ENCODE measurements around the gene INHBE.

DNA sequence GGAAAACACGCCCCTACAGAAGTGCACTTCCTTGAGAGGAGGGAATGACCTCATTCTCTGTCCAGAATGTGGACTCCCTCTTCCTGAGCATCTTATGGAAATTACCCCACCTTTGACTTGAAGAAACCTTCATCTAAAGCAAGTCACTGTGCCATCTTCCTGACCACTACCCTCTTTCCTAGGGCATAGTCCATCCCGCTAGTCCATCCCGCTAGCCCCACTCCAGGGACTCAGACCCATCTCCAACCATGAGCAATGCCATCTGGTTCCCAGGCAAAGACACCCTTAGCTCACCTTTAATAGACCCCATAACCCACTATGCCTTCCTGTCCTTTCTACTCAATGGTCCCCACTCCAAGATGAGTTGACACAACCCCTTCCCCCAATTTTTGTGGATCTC, 5.0 kb upstream of the INHBE start:
- TF ChIP-seq CTCF (conservative IDR thresholded peaks at IDR 0.05; ENCODE audit: low read depth in 2 of 2), result no peak
- TF ChIP-seq EZH2 (IDR thresholded peaks at IDR 0.05; ENCODE audit: low read depth, unreplicated experiment), result no peak
- no peak for TF ChIP-seq POLR2AphosphoS5 (IDR thresholded peaks at IDR 0.05; ENCODE audit: low read depth)
- TF ChIP-seq ZNF331 (CRISPR knock-in tag; IDR thresholded peaks at IDR 0.05; ENCODE audit: low read depth), result no peak
- TF ChIP-seq, protein P1, sequence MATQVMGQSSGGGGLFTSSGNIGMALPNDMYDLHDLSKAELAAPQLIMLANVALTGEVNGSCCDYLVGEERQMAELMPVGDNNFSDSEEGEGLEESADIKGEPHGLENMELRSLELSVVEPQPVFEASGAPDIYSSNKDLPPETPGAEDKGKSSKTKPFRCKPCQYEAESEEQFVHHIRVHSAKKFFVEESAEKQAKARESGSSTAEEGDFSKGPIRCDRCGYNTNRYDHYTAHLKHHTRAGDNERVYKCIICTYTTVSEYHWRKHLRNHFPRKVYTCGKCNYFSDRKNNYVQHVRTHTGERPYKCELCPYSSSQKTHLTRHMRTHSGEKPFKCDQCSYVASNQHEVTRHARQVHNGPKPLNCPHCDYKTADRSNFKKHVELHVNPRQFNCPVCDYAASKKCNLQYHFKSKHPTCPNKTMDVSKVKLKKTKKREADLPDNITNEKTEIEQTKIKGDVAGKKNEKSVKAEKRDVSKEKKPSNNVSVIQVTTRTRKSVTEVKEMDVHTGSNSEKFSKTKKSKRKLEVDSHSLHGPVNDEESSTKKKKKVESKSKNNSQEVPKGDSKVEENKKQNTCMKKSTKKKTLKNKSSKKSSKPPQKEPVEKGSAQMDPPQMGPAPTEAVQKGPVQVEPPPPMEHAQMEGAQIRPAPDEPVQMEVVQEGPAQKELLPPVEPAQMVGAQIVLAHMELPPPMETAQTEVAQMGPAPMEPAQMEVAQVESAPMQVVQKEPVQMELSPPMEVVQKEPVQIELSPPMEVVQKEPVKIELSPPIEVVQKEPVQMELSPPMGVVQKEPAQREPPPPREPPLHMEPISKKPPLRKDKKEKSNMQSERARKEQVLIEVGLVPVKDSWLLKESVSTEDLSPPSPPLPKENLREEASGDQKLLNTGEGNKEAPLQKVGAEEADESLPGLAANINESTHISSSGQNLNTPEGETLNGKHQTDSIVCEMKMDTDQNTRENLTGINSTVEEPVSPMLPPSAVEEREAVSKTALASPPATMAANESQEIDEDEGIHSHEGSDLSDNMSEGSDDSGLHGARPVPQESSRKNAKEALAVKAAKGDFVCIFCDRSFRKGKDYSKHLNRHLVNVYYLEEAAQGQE (IDR thresholded peaks at IDR 0.05; ENCODE audit: unreplicated experiment), result no peak
